CD4-positive, alpha-beta T cell treated with Interleukin-21 for 1 hour (primary cell): ENCODE results near the gene THTPA.

Source experiments
- DNase-seq: peaks from one replicate; pipeline ENCODE4 v3.0.0-alpha.2; 2020

The THTPA gene

GRCh38 chr14:23556700-23557440 lies 799 bp downstream of the THTPA start:
- no peak for DNase-seq

- DNase-seq, result no peak
Observed at GRCh38 chr14:23557521-23557920, 1.4 kb downstream of the THTPA start.

GRCh38 chr14:23557946-23558345 lies 1.9 kb downstream of the THTPA start:
- no peak for DNase-seq

- no peak for DNase-seq
Observed at GRCh38 chr14:23558346-23559009, 2.4 kb downstream of the THTPA start.

GRCh38 chr14:23559010-23559925 lies 3.2 kb downstream of the THTPA start:
- peak; percentile 72 for DNase-seq

GRCh38 chr14:23559926-23560520 lies 4.0 kb downstream of the THTPA start:
- DNase-seq, result no peak

- DNase-seq, result no peak
Observed at GRCh38 chr14:23561259-23561658, 5.2 kb downstream of the THTPA start.

- no peak for DNase-seq
Observed at GRCh38 chr14:23561873-23562821, 6.1 kb downstream of the THTPA start.

GRCh38 chr14:23562822-23563472 lies 6.9 kb downstream of the THTPA start:
- peak; percentile 69 for DNase-seq

- DNase-seq, result no peak
Observed at GRCh38 chr14:23563473-23564180, 7.6 kb downstream of the THTPA start.

- DNase-seq, result no peak
Observed at GRCh38 chr14:23564181-23564812, 8.2 kb downstream of the THTPA start.

- DNase-seq, result no peak
Observed at GRCh38 chr14:23564876-23565275, 8.8 kb downstream of the THTPA start.

GRCh38 chr14:23565626-23566025 lies 9.6 kb downstream of the THTPA start:
- no peak for DNase-seq

GRCh38 chr14:23566112-23566777 lies 10.2 kb downstream of the THTPA start:
- no peak for DNase-seq

GRCh38 chr14:23566778-23567185 lies 10.7 kb downstream of the THTPA start:
- DNase-seq, result no peak

GRCh38 chr14:23567186-23568020 lies 11.3 kb downstream of the THTPA start, which contains the start of gene AP1G2:
AP1G2 (minus strand) TSS chr14:23567791; CDS start chr14:23567314, 477 bp downstream.
- DNase-seq, result peak; percentile 87

GRCh38 chr14:23568021-23568599 lies 12.0 kb downstream of the THTPA start:
- no peak for DNase-seq
